Lung (tissue), 12 donors: Measurements from ENCODE around the gene ASB11. TPM values are rescaled to one million over a fixed set of nuclear protein-coding genes. Genes with fewer than 3 reads are reported as not detected.

Source experiments
- ATAC-seq: fragments of 200-7000 bp; cut with Tn5 transposase; one replicate; pipeline ENCODE4 v1.9.1; 2020; ENCODE audit warnings: moderate number of reproducible peaks; ENCODE audit not compliant: insufficient read depth, low FRiP score
- DNase-seq, 3 donors: peaks; one replicate each; pipeline ENCODE4 v3.0.0-alpha.2; 2013 to 2017
- H3K27ac ChIP-seq, 2 donors: one replicate each; pipeline ENCODE4 v1.5.1; 2013; ENCODE audit warnings: mild to moderate bottlenecking in 2 of 2, moderate library complexity in 2 of 2, control low read depth in 1 of 2, inconsistent platforms in 1 of 2, low read depth in 1 of 2, low read length in 1 of 2
- H3K27me3 ChIP-seq, 3 donors: one replicate each; pipeline ENCODE4 v1.5.1; 2013; ENCODE audit warnings: low read length in 2 of 3; ENCODE audit not compliant: control insufficient read depth in 3 of 3, insufficient read depth in 3 of 3
- H3K36me3 ChIP-seq, 4 donors: one replicate each; pipeline ENCODE4 v1.5.1; 2013; ENCODE audit warnings: low read length in 4 of 4, mild to moderate bottlenecking in 1 of 4, moderate library complexity in 1 of 4; ENCODE audit not compliant: control insufficient read depth in 4 of 4, insufficient read depth in 4 of 4
- H3K4me1 ChIP-seq, 5 donors: one replicate each; pipeline ENCODE4 v1.5.1; 2013; ENCODE audit warnings: low read length in 5 of 5, mild to moderate bottlenecking in 2 of 5, moderate library complexity in 1 of 5; ENCODE audit not compliant: control insufficient read depth in 5 of 5, insufficient read depth in 5 of 5
- H3K4me3 ChIP-seq: one replicate; pipeline ENCODE4 v1.5.1; 2013; ENCODE audit warnings: mild to moderate bottlenecking, control low read depth, moderate library complexity
- H3K9ac ChIP-seq, 2 donors: one replicate each; pipeline ENCODE4 v1.5.1; 2013; ENCODE audit warnings: low read length in 2 of 2, control low read depth in 1 of 2; ENCODE audit not compliant: insufficient read depth in 1 of 2
- H3K9me3 ChIP-seq, 4 donors: one replicate each; pipeline ENCODE4 v1.5.1; 2013; ENCODE audit warnings: low read length in 3 of 4, mild to moderate bottlenecking in 1 of 4, moderate library complexity in 1 of 4; ENCODE audit not compliant: control insufficient read depth in 4 of 4, insufficient read depth in 3 of 4
- CTCF ChIP-seq: IDR thresholded peaks from 2 replicates; pipeline ENCODE4 v1.5.1; 2012; ENCODE audit warnings: mild to moderate bottlenecking; ENCODE audit errors: control extremely low read depth, extremely low read depth
- WGBS, 2 donors: extraction: QIAGEN DNeasy Blood & Tissue Kit; methylation state at CpG; one replicate each; pipeline ENCODE4 v1.1.7; 2013; 5-methylcytosine and 5-hydroxymethylcytosine counted together
- polyA plus RNA-seq, 2 donors: library from polyadenylated mRNA; stranded (reverse); fragments of 200-250 nt; gene quantifications; one replicate each; pipeline ENCODE4 v1.2.1, GENCODE V29; 2013
- total RNA-seq, 2 donors: library from RNA; depleted of rRNA in 1 of 2; stranded (reverse); fragments of >200 nt in 1 of 2; gene quantifications; one replicate each; pipeline ENCODE4 v1.2.1, GENCODE V29; 2014 to 2021
- donor health status: control.
- donor health status: control.
- donor health status: Bipolar disorder and iron deficiency.
- donor health status: healthy.
- donor health status: DM: yes; HTN: yes; CAD: no.

The ASB11 gene
- total and polyA plus RNA-seq, 4 donors, result 0.06 to 0.34 (median 0.06) TPM; not detected in 1

- DNase-seq (no peak), ATAC-seq (no peak)
- H3K4me3 ChIP-seq, result no peak overlapping the region
- H3K9me3 ChIP-seq, result peaks cover 0 to 2% (median 0%) of the 10 kb centered on the region in 4 donors
- H3K4me1 ChIP-seq, result no peaks in the 10 kb centered on the region
- H3K27me3 ChIP-seq, result peaks cover 0 to 40% (median 14%) of the 10 kb centered on the region in 3 donors
- 63 to 76% methylated on average over 3 of the region's 3 CpGs for WGBS, 2 donors
- no peak for TF ChIP-seq CTCF
- no peaks in the 10 kb centered on the region for H3K36me3 ChIP-seq
- no peak overlapping the region for H3K9ac ChIP-seq
- H3K27ac ChIP-seq, result no peak overlapping the region
Observed at GRCh38 chrX:15233416-15234015, 81.9 kb downstream of the ASB11 start.

Other genes with a start within 250 kb of the ASB11 start
- gene ASB9, start 45.6 kb downstream of the ASB11 start, total RNA-seq, result 1 to 10 TPM; 3.7 to 7.5 TPM
- gene ASB9, start 45.6 kb downstream of the ASB11 start, polyA plus RNA-seq, result 1 to 10 TPM; 2.1 to 2.5 TPM
- 10 to 100 TPM; 21.6 to 72.8 TPM for gene PIGA, start 19.9 kb upstream of the ASB11 start, total RNA-seq
- 10 to 100 TPM; 11.7 to 16.0 TPM for gene PIGA, start 19.9 kb upstream of the ASB11 start, polyA plus RNA-seq
- 10 to 100 TPM; 15.6 to 31.5 TPM for gene VEGFD, start 68.8 kb upstream of the ASB11 start, total RNA-seq
- 1 to 10 TPM; 6.1 to 10.0 TPM for gene VEGFD, start 68.8 kb upstream of the ASB11 start, polyA plus RNA-seq
- gene PIR, start 177.7 kb upstream of the ASB11 start, total RNA-seq, result 10 to 100 TPM in 1 of 2 donors, 1 to 10 TPM in 1; 8.3 to 13.9 TPM
- 10 to 100 TPM; 12.8 to 29.1 TPM for gene PIR, start 177.7 kb upstream of the ASB11 start, polyA plus RNA-seq
- 1 to 10 TPM; 1.9 to 4.0 TPM for gene BMX, start 185.2 kb upstream of the ASB11 start, total RNA-seq
- 1 to 10 TPM; 1.4 to 3.1 TPM for gene BMX, start 185.2 kb upstream of the ASB11 start, polyA plus RNA-seq